SU-DHL-6 (cell line): Measurements from ENCODE around the gene GPR176.

Source experiments
- EZH2phosphoT487 ChIP-seq: fragments of 200-600 bp; sonication (generic), shearing (Covaris generic); conservative IDR thresholded peaks from 2 replicates; pipeline ENCODE4 v1.6.1; 2018; ENCODE audit warnings: mild to moderate bottlenecking, antibody characterized with exemption, low read length, moderate library complexity, mixed read lengths
- TF ChIP-seq, protein P1 (sequence below): fragments of 200-600 bp; sonication (generic); IDR thresholded peaks from one replicate; pipeline ENCODE4 v1.5.1; 2017; ENCODE audit warnings: antibody characterized with exemption, mild to moderate bottlenecking, low read length, moderate library complexity; ENCODE audit not compliant: insufficient read depth, poor library complexity, severe bottlenecking

DNA sequence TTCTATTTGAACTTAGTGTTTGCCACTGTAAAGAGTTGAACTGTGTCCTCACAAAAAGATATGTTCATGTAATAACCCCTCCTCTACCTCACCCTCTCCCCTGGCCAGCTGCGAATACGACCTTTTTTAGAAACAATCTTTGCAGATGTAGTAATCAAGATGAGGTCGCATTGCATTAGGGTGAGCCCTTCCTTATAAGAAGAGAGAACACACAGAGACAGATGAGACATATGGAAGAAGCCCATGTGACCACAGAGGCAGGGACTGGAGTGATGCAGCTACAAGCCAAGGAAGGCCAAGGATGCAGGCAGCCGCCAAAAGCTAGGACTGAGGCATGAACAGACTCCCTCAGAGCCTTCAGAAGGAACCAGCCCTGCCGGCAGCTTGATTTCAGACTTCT is 27.6 kb downstream of the GPR176 start:
- no peak for TF ChIP-seq EZH2phosphoT487
- TF ChIP-seq, protein P1, sequence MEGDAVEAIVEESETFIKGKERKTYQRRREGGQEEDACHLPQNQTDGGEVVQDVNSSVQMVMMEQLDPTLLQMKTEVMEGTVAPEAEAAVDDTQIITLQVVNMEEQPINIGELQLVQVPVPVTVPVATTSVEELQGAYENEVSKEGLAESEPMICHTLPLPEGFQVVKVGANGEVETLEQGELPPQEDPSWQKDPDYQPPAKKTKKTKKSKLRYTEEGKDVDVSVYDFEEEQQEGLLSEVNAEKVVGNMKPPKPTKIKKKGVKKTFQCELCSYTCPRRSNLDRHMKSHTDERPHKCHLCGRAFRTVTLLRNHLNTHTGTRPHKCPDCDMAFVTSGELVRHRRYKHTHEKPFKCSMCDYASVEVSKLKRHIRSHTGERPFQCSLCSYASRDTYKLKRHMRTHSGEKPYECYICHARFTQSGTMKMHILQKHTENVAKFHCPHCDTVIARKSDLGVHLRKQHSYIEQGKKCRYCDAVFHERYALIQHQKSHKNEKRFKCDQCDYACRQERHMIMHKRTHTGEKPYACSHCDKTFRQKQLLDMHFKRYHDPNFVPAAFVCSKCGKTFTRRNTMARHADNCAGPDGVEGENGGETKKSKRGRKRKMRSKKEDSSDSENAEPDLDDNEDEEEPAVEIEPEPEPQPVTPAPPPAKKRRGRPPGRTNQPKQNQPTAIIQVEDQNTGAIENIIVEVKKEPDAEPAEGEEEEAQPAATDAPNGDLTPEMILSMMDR = no peak
